ENCODE results near the gene INO80C. TPM values are rescaled to one million over a fixed set of nuclear protein-coding genes. Genes with fewer than 3 reads are reported as not detected.

The INO80C gene
- 3.5 and 4.5 TPM in 2 replicates for total RNA-seq

GRCh38 chr18:35497370-35498197 is at the start of gene INO80C:
TSS of gene INO80C (minus strand) at chr18:35497960. CDS start at chr18:35497874, 86 bp downstream.

Small RNA genes lying within 50 kb of the gene (small RNA-seq; reads per million reads assigned to genes)
- not detected for gene AC007998.5

Other genes with a start within 250 kb of the INO80C start
- gene ZSCAN30, start 207.7 kb downstream of the INO80C start, total RNA-seq: 26.1 and 26.9 TPM in 2 replicates
- 28.3 and 35.4 TPM in 2 replicates for gene ZNF24, start 153.5 kb downstream of the INO80C start, total RNA-seq
- gene ZNF396, start 120.6 kb downstream of the INO80C start, total RNA-seq: 1.1 and 1.2 TPM in 2 replicates
- 45.6 and 49.7 TPM in 2 replicates for gene GALNT1, start 83.8 kb upstream of the INO80C start, total RNA-seq

All from hair follicle dermal papilla cell (primary cell).